ENCODE results near the gene H2AZ2. TPM values are rescaled to one million over a fixed set of nuclear protein-coding genes. Genes with fewer than 3 reads are reported as not detected.

The H2AZ2 gene
- total RNA-seq, 1 donor from 2014 or later = 105 TPM

GRCh38 chr7:44838751-44839150 is 9.1 kb downstream of the H2AZ2 start:
- Histone ChIP-seq H3K4me1 (ENCODE audit: insufficient read depth, low read length) (no peaks in the 10 kb centered on the region), H3K4me3 (ENCODE audit: insufficient read depth, low read depth, low read length) (no peak overlapping the region), H3K9ac (ENCODE audit: low read length) (no peak overlapping the region), H2AFZ (ENCODE audit: low read depth, low read length) (no peak overlapping the region), H4K20me1 (ENCODE audit: insufficient read depth, low read length) (peaks cover 35% of the 10 kb centered on the region), H3K36me3 (ENCODE audit: insufficient read depth, low read length) (peaks cover 21% of the 10 kb centered on the region), H3K79me2 (ENCODE audit: insufficient read depth, low read length) (peaks cover 75% of the 10 kb centered on the region), H3K27me3 (ENCODE audit: insufficient read depth, low read length) (no peaks in the 10 kb centered on the region), H3K27ac (ENCODE audit: low read depth, low read length) (no peak overlapping the region), H3K4me2 (ENCODE audit: low read length) (no peak overlapping the region), H3K9me3 (ENCODE audit: insufficient read depth, low read depth, low read length) (no peaks in the 10 kb centered on the region)
- TF ChIP-seq, protein P1, sequence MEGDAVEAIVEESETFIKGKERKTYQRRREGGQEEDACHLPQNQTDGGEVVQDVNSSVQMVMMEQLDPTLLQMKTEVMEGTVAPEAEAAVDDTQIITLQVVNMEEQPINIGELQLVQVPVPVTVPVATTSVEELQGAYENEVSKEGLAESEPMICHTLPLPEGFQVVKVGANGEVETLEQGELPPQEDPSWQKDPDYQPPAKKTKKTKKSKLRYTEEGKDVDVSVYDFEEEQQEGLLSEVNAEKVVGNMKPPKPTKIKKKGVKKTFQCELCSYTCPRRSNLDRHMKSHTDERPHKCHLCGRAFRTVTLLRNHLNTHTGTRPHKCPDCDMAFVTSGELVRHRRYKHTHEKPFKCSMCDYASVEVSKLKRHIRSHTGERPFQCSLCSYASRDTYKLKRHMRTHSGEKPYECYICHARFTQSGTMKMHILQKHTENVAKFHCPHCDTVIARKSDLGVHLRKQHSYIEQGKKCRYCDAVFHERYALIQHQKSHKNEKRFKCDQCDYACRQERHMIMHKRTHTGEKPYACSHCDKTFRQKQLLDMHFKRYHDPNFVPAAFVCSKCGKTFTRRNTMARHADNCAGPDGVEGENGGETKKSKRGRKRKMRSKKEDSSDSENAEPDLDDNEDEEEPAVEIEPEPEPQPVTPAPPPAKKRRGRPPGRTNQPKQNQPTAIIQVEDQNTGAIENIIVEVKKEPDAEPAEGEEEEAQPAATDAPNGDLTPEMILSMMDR (IDR thresholded peaks at IDR 0.05; ENCODE audit: insufficient read depth, low read depth, low read length) = no peak
- no peak for TF ChIP-seq EZH2 (IDR thresholded peaks at IDR 0.05; ENCODE audit: insufficient read depth, low read length)
- Mint-ChIP-seq H3K36me3 (ENCODE audit: low read depth, unreplicated experiment) (no peaks in the 10 kb centered on the region), H3K4me1 (ENCODE audit: low read depth, unreplicated experiment) (peaks cover 2% of the 10 kb centered on the region), H3K27me3 (ENCODE audit: low read depth, unreplicated experiment) (no peaks in the 10 kb centered on the region), H3K4me3 (ENCODE audit: unreplicated experiment) (no peak overlapping the region), H3K27ac (ENCODE audit: unreplicated experiment) (no peak overlapping the region), H3K9me3 (ENCODE audit: unreplicated experiment) (no peaks in the 10 kb centered on the region)
- FAIRE-seq (no peak), DNase-seq (ENCODE audit: low read depth) (no peak)

DNA sequence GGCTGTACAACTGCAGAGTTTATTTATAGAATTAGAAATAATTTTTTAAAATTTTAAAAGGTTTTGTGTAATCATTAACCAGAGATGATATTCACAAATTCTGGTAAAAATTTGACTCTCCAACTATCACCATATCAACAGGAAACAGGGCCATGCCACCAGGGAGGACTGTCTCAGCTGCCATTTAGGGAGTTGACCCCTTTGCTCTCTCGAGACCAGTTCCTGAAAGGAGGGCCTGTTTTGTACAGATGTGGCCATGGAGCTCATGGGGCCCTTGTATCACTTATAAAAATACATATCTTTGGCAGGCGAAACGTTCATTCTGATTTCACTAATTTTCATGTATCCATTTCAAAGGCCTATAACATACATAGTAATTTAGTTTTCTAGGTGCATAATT is 20.3 kb downstream of the H2AZ2 start:
- H2AFZ ChIP-seq (ENCODE audit: low read depth, low read length) = no peak overlapping the region
- no peak overlapping the region for H3K4me3 Mint-ChIP-seq (ENCODE audit: unreplicated experiment)
- H3K4me2 ChIP-seq (ENCODE audit: low read length) = no peak overlapping the region
- H3K36me3 ChIP-seq (ENCODE audit: insufficient read depth, low read length) = peaks cover 31% of the 10 kb centered on the region
- no peaks in the 10 kb centered on the region for H3K9me3 ChIP-seq (ENCODE audit: insufficient read depth, low read depth, low read length)
- no peaks in the 10 kb centered on the region for H3K9me3 Mint-ChIP-seq (ENCODE audit: unreplicated experiment)
- H3K9ac ChIP-seq (ENCODE audit: low read length) = no peak overlapping the region
- H3K27ac Mint-ChIP-seq (ENCODE audit: unreplicated experiment) = no peak overlapping the region
- H3K27me3 Mint-ChIP-seq (ENCODE audit: low read depth, unreplicated experiment) = no peaks in the 10 kb centered on the region
- no peaks in the 10 kb centered on the region for H3K79me2 ChIP-seq (ENCODE audit: insufficient read depth, low read length)
- no peaks in the 10 kb centered on the region for H4K20me1 ChIP-seq (ENCODE audit: insufficient read depth, low read length)
- no peaks in the 10 kb centered on the region for H3K4me1 ChIP-seq (ENCODE audit: insufficient read depth, low read length)
- FAIRE-seq (no peak), DNase-seq (ENCODE audit: low read depth) (no peak)
- H3K27me3 ChIP-seq (ENCODE audit: insufficient read depth, low read length) = no peaks in the 10 kb centered on the region
- H3K4me3 ChIP-seq (ENCODE audit: insufficient read depth, low read depth, low read length) = no peak overlapping the region
- peaks cover 18% of the 10 kb centered on the region for H3K36me3 Mint-ChIP-seq (ENCODE audit: low read depth, unreplicated experiment)
- peaks cover 14% of the 10 kb centered on the region for H3K4me1 Mint-ChIP-seq (ENCODE audit: low read depth, unreplicated experiment)
- no peak for TF ChIP-seq EZH2 (IDR thresholded peaks at IDR 0.05; ENCODE audit: insufficient read depth, low read length)
- TF ChIP-seq, protein P1 (IDR thresholded peaks at IDR 0.05; ENCODE audit: insufficient read depth, low read depth, low read length) = no peak
- H3K27ac ChIP-seq (ENCODE audit: low read depth, low read length) = no peak overlapping the region

DNA sequence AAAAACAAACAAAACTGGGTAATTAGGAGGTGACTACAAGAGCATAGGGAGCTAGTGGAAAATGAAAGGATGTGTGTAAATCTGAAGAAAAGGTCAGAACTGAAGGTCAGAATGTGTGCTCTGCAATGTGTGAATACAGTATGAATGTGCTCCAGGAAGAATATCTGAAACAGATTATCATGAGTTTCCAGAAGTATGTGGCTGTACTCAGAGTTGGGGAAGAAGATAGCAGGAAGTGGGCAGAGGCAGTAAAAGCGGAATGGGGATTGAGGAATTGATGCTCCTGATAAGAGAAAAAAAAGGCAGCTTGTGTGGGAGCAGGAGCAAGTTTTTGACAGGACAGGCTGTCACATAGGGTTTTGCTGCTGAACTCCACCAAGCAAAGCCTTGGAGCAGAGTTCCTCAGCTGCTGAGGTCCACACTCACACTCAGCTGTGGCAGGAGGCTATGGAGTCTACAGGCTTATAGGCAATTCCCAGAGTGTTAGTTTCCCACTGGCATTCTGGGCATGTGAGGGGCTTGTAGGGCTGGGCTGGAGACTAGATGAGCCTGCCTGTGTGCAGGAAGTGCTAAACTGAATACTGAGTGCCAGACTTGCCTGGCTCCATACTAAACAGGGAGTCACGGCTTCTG is 22.9 kb downstream of the H2AZ2 start:
- no peak overlapping the region for H2AFZ ChIP-seq (ENCODE audit: low read depth, low read length)
- no peaks in the 10 kb centered on the region for H3K9me3 Mint-ChIP-seq (ENCODE audit: unreplicated experiment)
- H3K4me1 ChIP-seq (ENCODE audit: insufficient read depth, low read length) = no peaks in the 10 kb centered on the region
- no peaks in the 10 kb centered on the region for H3K27me3 Mint-ChIP-seq (ENCODE audit: low read depth, unreplicated experiment)
- H3K36me3 Mint-ChIP-seq (ENCODE audit: low read depth, unreplicated experiment) = peaks cover 16% of the 10 kb centered on the region
- peaks cover 15% of the 10 kb centered on the region for H3K36me3 ChIP-seq (ENCODE audit: insufficient read depth, low read length)
- H4K20me1 ChIP-seq (ENCODE audit: insufficient read depth, low read length) = no peaks in the 10 kb centered on the region
- FAIRE-seq = no peak
- DNase-seq (ENCODE audit: low read depth) = no peak
- H3K4me3 ChIP-seq (ENCODE audit: insufficient read depth, low read depth, low read length) = no peak overlapping the region
- TF ChIP-seq EZH2 (IDR thresholded peaks at IDR 0.05; ENCODE audit: insufficient read depth, low read length) = no peak
- TF ChIP-seq, protein P1 (IDR thresholded peaks at IDR 0.05; ENCODE audit: insufficient read depth, low read depth, low read length) = no peak
- peak overlapping the region; percentile 7 for H3K4me3 Mint-ChIP-seq (ENCODE audit: unreplicated experiment)
- no peak overlapping the region for H3K27ac ChIP-seq (ENCODE audit: low read depth, low read length)
- H3K27me3 ChIP-seq (ENCODE audit: insufficient read depth, low read length) = no peaks in the 10 kb centered on the region
- peaks cover 14% of the 10 kb centered on the region for H3K4me1 Mint-ChIP-seq (ENCODE audit: low read depth, unreplicated experiment)
- no peak overlapping the region for H3K27ac Mint-ChIP-seq (ENCODE audit: unreplicated experiment)
- H3K9ac ChIP-seq (ENCODE audit: low read length) = no peak overlapping the region
- no peaks in the 10 kb centered on the region for H3K9me3 ChIP-seq (ENCODE audit: insufficient read depth, low read depth, low read length)
- no peaks in the 10 kb centered on the region for H3K79me2 ChIP-seq (ENCODE audit: insufficient read depth, low read length)
- H3K4me2 ChIP-seq (ENCODE audit: low read length) = no peak overlapping the region
